Progenitor cell of endocrine pancreas (in vitro differentiated cells): Measurements from ENCODE around the gene SLK. TPM values are rescaled to one million over a fixed set of nuclear protein-coding genes. Genes with fewer than 3 reads are reported as not detected.
A peak's percentile ranks its signal among the peaks of the same experiment; 100 is the strongest.

Experiments used
- DNase-seq: peaks from one replicate; pipeline ENCODE4 v3.0.0; 2021; ENCODE audit warnings: low spot score; ENCODE audit not compliant: unreplicated experiment
- H3K27ac Mint-ChIP-seq: 2 replicates; pipeline ENCODE4 v1.8.0; 2021; ENCODE audit warnings: mild to moderate bottlenecking, moderate library complexity, mixed read lengths
- H3K27me3 Mint-ChIP-seq: 2 replicates; pipeline ENCODE4 v1.8.0; 2021; ENCODE audit warnings: mixed read lengths
- H3K36me3 Mint-ChIP-seq: 2 replicates; pipeline ENCODE4 v1.8.0; 2022; ENCODE audit warnings: mixed read lengths; ENCODE audit not compliant: insufficient read depth
- H3K4me1 Mint-ChIP-seq: 2 replicates; pipeline ENCODE4 v1.8.0; 2021; ENCODE audit warnings: low read depth, mixed read lengths
- H3K4me3 Mint-ChIP-seq: 2 replicates; pipeline ENCODE4 v1.8.0; 2021; ENCODE audit warnings: low read depth, mild to moderate bottlenecking, moderate library complexity, mixed read lengths
- H3K9me3 Mint-ChIP-seq: 2 replicates; pipeline ENCODE4 v1.8.0; 2021; ENCODE audit warnings: low read depth, mixed read lengths
- CTCF ChIP-seq: fragments of 200-600 bp; sonication (generic); IDR thresholded peaks from one replicate; pipeline ENCODE4 v1.5.0; 2021; ENCODE audit warnings: antibody characterized with exemption, mild to moderate bottlenecking; ENCODE audit not compliant: unreplicated experiment
- total RNA-seq: library from RNA; stranded (reverse); gene quantifications from 2 replicates; pipeline ENCODE4 v1.2.1, GENCODE V29; 2021

Gene SLK
- total RNA-seq, 1 donor from 2014 or later: 29.8 TPM

- no peak overlapping the region for H3K4me3 Mint-ChIP-seq
- no peaks in the 10 kb centered on the region for H3K4me1 Mint-ChIP-seq
- H3K9me3 Mint-ChIP-seq: no peaks in the 10 kb centered on the region
- no peaks in the 10 kb centered on the region for H3K36me3 Mint-ChIP-seq
- DNase-seq: no peak
- no peak for TF ChIP-seq CTCF
- H3K27me3 Mint-ChIP-seq: peaks cover 4% of the 10 kb centered on the region
- no peak overlapping the region for H3K27ac Mint-ChIP-seq
Measured at GRCh38 chr10:104041891-104042535, 75.1 kb downstream of the SLK start.

GRCh38 chr10:104043185-104043830, 76.4 kb downstream of the SLK start:
- H3K36me3 Mint-ChIP-seq: no peaks in the 10 kb centered on the region
- no peak overlapping the region for H3K4me3 Mint-ChIP-seq
- no peak for DNase-seq
- peaks cover 4% of the 10 kb centered on the region for H3K27me3 Mint-ChIP-seq
- TF ChIP-seq CTCF: no peak
- no peaks in the 10 kb centered on the region for H3K4me1 Mint-ChIP-seq
- H3K9me3 Mint-ChIP-seq: no peaks in the 10 kb centered on the region
- H3K27ac Mint-ChIP-seq: no peak overlapping the region

GRCh38 chr10:104043854-104044253, 76.9 kb downstream of the SLK start:
- TF ChIP-seq CTCF: no peak
- Mint-ChIP-seq H3K27me3 (peaks cover 7% of the 10 kb centered on the region), H3K27ac (no peak overlapping the region), H3K4me1 (no peaks in the 10 kb centered on the region), H3K4me3 (no peak overlapping the region), H3K9me3 (no peaks in the 10 kb centered on the region), H3K36me3 (no peaks in the 10 kb centered on the region)
- DNase-seq: no peak

- no peaks in the 10 kb centered on the region for H3K9me3 Mint-ChIP-seq
- no peak overlapping the region for H3K27ac Mint-ChIP-seq
Measured at GRCh38 chr10:104045151-104046089, 78.5 kb downstream of the SLK start.

More at GRCh38 chr10:104045151-104046089, 78.5 kb downstream of the SLK start:
- Mint-ChIP-seq H3K4me3 (no peak overlapping the region), H3K4me1 (peaks cover 11% of the 10 kb centered on the region), H3K36me3 (no peaks in the 10 kb centered on the region), H3K27me3 (peaks cover 7% of the 10 kb centered on the region)
- peak; percentile 72 for TF ChIP-seq CTCF
- DNase-seq: peak; percentile 27
